Stimulated activated CD8-positive, alpha-beta memory T cell treated with anti-CD3 and anti-CD28 coated beads, Interleukin-7, amount 100 ng/mL, for 48 hours (primary cell): ENCODE data around the gene GATAD2B.
A peak's percentile ranks its signal among the peaks of the same experiment; 100 is the strongest.

Experiments used
- DNase-seq, 2 donors: peaks; one replicate each; pipeline ENCODE4 v3.0.0-alpha.2; 2020; ENCODE audit warnings: low read depth in 1 of 2; ENCODE audit errors: extremely low read depth in 1 of 2

The GATAD2B gene

DNA sequence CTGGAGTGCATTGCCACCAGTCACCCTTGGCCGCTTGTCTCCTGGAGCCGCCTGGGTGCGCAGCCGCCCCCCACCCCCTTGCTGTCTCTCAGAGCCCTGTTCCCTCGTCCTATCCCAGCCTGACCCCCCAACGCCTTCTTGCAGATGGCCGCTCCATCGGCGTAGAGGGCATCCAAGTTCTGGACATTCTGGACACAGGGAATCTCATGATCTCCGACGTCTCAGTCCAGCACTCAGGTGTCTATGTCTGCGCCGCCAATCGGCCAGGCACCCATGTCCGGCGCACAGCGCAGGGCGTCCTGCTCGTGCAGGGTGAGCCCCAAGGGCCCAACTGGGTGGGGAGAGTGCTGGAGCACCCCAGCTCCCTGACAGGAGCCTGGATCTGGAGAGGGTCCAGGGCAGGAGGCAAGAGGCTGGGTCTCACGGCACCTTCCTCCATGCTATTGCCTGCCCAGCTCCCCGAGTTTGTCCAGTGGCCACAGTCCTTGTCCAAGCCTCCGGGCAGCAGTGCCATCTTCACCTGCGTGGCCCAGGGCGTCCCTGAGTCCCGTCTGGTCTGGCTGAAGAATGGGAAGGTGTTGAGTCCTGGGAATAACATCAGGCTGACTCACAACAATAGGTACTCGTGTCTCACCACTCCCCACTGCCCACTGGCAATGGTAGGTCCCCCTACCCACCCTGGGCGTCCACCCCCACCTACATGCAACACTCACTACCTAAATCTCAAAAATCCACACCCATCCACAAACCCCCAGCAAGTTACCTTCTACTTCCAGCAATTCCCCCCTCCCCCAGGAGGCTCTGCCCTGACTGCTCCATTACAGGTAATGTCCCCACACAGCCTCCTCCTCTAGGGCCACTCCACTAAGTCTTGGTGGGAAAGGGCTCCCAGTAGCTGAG, 123.0 kb downstream of the GATAD2B start:
- no peak for DNase-seq

DNA sequence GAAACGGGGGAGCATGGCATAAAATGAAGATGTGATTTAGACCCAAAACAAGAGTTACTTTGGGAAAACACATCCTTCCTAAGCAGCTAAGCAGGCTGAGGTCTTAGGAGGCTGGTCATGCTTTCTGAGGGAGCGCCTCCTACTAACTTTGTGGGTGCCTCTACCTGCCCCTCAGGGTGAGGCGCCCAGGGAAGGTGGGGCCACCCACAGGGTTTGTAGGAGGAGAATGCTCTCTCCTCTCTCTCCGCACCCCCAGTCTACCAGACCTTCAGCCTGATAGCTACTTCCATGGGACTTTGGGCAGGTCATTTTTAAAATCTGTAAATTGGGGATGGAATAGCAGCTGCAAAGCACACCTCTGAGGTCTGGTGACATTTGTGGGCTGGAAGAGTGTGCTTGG, 123.8 kb downstream of the GATAD2B start:
- no peak for DNase-seq

GRCh38 chr1:153798468-153798780, 124.3 kb downstream of the GATAD2B start:
- no peak for DNase-seq

GRCh38 chr1:153796786-153797659, 125.7 kb downstream of the GATAD2B start:
- peak; percentile 42 to 67 for DNase-seq

- DNase-seq, result no peak
Measured at GRCh38 chr1:153795934-153796785, 126.6 kb downstream of the GATAD2B start.

DNA sequence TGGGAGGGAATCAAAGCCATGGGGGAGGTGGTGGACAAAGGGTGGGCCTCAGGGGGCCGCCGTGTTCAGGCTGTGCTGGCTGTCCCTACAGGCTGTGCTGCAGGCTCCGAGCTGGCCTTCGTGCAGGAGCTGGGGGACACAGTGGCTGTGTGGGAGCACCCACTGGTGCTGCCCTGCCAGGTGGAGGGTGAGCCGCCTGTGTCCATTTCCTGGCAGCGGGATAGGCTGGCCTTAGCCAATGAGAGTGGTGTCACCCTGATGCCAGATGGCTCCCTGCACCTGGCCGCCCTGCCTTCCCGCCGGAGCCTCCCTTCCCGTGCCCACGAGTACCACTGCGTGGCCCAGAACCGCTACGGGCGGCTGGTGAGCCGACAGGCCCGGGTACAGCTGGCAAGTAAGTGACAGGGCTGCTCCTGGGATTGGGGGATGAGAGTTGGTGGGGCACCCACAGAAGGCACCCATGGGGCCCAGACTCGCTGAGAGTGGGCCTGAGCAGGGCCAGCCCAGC, 127.4 kb downstream of the GATAD2B start:
- DNase-seq, result no peak

DNA sequence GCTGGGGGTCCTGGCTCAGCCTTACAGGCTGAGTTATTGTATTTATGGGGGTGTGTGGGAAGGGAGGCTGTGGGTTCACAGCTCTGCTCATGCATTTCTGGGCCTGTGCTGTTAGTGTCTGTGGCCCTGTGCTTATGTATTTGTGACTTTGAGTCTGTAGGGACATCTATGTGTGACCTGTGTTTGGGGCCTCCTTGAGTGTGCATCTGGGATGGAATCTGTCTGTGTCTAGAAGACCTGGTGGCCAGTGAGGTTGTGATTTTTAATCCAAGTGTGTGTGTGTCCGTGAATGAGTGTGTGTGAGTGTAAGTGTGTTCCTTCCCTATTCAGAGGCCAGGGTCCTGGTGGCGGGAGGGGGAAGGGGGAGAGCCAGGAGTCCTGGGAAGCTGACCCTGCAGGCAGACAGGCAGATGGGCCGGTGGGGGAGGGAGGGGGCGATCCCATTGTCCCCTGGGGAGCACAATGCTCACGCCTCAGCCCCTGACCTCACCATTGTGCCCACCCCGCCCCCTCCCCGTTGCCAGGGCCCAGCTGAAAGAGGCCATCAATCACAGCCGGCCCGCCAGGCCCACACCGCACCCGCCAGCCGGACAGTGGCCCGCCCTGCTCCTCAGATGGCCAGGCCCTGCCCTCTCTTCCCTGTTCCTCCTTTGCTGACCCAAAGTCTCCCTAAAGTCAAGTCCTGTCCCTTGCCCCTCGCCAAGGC, 128.0 kb downstream of the GATAD2B start:
- no peak for DNase-seq

DNA sequence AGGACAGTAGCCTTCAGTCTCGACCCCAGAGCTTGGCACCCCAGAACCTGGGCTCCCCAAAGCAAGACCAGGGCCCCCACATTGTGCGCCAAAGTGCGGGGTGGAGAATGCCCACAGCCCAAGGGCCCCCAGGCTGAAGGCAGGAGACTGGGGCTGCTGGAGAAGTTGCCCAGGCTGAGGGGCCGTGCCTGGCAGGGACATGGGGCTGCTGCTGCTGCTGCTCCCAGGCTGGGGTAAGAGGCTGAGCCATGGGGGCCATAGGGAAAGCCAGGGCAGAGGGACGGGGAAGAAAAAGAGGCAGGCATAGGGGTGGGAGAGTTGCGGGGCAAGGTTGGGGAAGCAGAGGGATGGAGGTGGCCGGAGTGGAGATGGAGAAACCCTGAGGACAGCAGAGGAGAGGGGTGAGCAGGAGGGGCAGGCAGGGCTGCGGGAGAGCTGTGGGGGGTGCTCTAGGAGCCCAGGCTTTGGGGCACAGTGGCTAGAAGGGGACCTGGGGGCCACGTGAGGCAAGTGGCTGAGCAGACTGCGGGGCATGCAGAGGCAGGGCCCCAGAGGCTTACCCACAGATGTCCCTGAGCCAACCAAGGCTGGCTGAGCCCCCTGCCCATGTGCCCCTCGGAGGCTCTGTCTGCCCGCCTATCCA, 128.7 kb downstream of the GATAD2B start:
- no peak for DNase-seq

DNA sequence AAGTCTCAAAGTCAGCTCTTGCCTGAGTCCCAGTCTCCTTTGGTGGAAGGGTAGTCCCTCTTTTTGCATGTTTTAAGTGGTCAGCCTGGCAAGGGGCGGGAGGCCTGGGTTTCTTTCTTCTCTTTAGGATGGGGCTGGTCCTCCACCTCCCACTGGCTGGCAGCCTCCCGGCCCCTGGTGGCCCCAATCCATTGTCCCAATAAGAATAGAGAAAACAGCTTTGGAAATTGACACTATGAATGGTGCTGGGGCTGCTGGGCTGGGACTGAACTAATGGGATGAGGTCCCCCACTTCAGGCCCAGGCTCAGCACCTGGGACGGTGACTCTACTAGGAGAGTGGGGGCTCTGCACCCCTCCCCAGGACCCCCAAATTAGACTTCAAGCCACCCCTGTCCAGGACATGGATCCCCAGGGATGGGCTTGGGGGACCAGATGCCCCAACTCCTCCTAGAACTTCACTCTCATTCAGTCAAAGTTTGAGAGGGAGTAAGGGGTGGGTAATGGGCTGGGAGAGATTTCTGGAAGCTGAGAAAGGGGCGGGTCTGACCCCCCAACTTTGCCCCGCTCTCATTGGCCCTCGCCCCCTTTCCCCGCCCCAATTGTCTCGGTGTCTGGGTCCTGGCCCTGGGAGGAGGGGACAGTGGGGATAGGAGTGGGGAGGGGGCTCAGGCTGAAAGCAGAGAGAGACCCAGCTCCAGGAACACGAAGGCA, 129.4 kb downstream of the GATAD2B start:
- no peak for DNase-seq

DNA sequence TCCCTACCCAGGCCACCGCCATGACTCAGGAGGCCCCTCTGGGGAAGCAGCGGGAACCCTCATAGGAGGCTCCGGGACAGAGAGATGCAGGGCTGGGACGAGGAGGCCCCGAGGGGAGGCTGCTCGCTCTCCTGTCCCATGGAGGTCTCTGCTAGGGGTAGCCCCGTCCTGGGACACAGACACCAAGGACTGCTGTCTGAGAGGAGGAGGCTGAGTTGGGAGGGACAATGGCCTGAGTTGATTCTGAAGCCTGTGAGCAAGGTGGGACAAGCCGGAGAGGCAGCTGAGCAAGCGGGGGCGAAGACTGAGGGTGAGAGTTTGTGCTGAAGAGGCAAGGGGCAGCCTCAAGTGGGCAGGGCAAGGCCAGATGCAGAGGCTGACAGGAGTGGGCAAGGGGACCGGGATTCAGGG, 130.1 kb downstream of the GATAD2B start:
- no peak for DNase-seq

DNA sequence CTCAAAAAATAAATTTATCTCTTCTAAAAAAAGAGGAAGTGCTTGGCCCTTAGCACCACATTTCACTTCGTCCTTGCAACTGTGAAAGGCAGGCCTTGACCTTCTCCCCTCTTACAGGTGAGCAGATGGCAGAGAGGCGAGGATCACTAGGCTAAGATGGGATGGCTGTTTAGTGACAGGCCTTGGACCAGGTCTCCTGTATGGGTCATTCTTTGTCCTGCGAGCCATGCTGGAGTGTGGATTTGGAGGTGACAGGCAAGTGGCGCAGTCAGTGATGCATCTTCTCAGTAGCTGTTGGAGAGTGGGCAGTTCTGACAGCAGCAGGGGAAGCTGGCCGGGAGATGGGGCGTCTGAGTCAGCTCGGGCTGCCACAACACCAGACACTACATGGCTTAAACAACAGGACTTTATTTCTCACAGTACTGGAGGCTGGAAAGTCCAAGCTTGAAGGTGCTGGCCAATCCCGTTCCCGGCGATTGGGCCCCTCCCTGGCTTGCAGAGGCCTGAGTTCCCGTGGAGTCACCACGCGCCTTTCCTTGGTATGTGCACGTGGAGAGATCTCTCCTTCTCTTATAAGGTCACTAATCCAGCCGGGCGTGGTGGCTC, 131.0 kb downstream of the GATAD2B start:
- peak in 1 of 2 donors; percentile 42 for DNase-seq

GRCh38 chr1:153790966-153791647, 131.7 kb downstream of the GATAD2B start:
- no peak for DNase-seq

GRCh38 chr1:153790313-153790965, 132.3 kb downstream of the GATAD2B start:
- no peak for DNase-seq

- no peak for DNase-seq
Measured at GRCh38 chr1:153789478-153790034, 133.2 kb downstream of the GATAD2B start.

DNA sequence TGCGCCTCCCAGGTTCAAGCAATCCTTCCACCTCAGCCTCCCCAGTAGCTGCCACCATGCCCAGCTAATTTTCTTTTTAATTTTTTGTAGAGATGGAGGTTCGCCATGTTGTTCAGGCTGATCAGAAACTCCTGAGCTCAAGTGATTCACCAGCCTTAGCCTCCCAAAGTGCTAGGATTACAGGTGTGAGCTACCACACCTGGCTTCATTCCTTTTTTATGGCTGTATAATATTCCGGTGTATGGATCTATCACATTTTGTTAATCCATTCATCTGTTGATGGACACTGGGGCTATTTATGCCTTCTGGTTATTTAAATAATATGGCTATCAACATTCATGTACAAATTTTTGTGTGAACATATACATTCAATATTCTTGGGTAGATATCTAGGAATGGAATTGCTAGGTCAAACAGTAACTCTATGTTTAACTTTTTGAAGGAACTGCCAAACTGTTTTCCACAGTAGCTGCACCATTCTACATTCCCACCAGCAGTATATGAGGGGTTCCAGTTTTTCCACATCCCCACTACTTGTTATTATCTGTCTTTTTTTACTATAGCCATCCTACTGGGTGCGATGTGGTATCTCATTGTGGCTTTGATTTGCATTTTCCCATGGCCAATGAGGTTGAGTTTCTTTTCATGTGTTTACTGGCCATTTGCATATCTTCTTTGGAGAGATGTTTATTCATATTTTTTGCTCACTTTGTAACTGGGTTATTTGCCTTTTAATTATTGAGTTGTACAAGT, 136.6 kb downstream of the GATAD2B start:
- DNase-seq, result no peak
